ENCODE results near the gene ETFA.

The ETFA gene

DNA sequence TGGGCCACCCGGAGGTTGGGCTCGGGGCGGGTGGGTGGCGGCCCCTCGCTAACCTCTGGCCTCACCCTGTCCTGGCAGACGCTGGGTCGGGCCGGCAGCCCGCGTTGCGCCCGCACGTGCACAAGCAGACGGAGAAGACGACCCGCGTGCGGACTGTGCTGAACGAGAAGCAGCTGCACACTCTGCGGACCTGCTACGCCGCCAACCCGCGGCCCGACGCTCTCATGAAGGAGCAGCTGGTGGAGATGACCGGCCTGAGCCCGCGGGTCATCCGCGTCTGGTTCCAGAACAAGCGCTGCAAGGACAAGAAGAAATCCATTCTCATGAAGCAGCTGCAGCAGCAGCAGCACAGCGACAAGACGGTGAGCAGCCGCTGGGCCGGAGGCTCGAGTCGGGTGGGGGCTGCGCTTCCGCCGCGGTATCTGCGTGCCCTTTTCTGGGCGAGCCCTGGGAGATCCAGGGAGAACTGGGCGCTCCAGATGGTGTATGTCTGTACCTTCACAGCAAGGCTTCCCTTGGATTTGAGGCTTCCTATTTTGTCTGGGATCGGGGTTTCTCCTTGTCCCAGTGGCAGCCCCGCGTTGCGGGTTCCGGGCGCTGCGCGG, 29.0 kb upstream of the ETFA start:
- ATAC-seq: no peak

DNA sequence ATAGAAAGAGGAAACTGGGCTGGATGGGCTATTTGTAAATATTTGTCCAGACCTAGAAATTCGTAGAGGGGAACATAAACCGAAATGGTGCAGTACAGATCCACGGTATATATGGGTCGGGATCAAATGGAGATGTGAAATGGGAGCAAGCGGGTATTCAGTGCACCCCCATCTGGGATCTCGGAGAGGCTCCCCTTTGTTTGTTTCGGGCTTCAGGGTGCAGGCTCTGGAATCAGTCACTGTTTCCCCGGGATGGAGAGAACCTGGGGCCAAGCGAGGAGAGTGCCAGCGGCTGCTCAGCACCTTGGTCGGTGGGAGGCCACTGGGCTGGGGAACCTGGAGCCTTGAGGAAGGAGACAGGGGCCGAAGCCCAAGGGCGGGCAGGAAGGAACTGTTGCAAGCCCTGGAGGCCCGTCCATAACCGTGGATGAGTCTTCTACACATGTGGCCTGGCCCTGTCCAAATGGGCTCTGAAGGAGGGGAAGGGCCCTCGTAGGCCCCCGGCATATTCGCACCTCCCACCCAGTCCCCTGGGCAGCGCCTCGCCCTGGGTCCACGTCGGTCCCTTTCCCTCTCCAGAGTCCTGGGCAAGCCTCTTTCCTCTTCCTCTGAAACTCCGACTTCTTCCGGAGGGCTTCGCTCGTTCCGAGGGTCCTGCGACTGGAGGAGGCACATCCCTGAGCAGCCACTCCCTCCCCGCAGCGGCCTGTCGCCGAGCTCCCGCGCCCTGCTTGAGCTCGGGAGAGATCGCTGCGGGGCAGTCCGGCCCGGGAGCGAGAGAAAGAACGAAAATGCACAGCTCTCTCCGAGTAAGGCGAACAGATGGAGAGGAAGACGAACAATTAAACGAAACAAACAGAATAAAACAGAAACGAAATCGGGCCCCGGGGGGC, 28.3 kb upstream of the ETFA start:
- no peak for ATAC-seq

GRCh38 chr15:76338486-76339304, 27.4 kb upstream of the ETFA start:
- ATAC-seq: no peak

DNA sequence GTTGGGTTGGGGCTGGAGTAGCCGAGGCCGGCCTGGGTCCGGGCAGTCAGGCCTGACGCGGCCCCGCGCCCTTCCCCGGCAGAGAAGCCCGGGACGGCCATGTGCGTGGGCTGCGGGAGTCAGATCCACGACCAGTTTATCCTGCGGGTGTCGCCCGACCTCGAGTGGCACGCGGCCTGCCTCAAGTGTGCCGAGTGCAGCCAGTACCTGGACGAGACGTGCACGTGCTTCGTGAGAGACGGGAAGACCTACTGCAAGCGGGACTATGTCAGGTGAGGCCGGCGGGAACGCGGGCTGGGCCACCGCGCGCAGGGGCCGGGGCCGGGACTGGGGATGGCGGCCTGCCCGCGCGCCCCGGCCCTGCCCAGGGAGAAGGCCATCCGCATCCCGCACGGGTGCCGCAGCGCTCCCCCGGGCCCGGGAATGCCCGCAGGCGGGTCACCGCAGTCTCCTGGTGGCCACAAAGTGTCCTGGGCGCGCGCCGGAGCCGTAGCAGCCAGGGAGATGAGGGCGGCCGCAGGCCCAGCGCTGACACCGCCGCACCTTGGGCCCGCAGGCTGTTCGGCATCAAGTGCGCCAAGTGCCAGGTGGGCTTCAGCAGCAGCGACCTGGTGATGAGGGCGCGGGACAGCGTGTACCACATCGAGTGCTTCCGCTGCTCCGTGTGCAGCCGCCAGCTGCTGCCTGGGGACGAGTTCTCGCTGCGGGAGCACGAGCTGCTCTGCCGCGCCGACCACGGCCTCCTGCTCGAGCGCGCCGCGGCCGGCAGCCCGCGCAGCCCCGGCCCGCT, 26.6 kb upstream of the ETFA start:
- ATAC-seq: no peak

- ATAC-seq: no peak
These were observed 25.9 kb upstream of the ETFA start for GRCh38 chr15:76337059-76337695.

DNA sequence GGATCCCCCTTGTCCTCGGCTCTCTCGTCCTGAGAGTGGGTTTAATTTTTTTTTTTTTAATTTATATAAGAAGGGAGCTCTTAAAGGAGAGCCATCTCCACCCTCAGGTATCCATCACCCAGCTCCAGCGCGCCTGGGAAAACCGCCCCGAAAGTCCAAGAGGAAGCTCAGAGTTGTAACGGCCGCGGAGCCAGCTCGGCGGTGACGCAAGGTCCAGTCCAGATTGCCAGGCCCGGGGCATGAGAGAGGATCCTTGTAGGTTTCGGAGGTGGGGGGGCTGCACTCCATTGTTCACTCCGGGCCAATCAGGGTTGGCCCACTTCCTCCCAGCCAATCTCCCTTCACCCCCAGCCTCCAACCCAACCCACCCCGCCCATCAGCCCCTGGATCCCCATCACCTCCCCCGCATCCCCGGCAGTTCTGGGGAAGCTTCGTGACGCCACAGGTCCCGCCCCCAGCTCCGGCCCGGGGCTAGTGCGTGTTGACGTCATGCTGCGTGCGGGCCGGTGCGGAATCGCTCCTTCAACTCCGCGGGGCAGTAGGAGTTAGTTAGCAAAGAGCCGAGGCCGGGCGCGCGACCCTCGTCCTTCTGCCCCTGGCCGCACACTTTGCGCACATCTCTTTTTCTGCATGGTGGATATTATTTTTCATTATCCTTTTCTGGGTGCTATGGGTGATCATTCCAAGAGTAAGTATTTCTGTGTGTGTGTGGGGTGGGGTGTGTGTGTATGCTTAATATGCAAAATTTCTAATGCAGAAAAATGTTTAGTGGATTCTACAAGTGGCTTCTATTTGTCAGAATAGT, 25.2 kb upstream of the ETFA start, which contains the start of gene ISL2:
Gene ISL2, plus strand, starts transcription at position 520 of the 805 bp plus-strand sequence. Its CDS starts 111 bp downstream, at position 631.
- peak; percentile 44 to 51 for ATAC-seq

GRCh38 chr15:76335307-76336253, 24.3 kb upstream of the ETFA start:
- ATAC-seq: no peak

DNA sequence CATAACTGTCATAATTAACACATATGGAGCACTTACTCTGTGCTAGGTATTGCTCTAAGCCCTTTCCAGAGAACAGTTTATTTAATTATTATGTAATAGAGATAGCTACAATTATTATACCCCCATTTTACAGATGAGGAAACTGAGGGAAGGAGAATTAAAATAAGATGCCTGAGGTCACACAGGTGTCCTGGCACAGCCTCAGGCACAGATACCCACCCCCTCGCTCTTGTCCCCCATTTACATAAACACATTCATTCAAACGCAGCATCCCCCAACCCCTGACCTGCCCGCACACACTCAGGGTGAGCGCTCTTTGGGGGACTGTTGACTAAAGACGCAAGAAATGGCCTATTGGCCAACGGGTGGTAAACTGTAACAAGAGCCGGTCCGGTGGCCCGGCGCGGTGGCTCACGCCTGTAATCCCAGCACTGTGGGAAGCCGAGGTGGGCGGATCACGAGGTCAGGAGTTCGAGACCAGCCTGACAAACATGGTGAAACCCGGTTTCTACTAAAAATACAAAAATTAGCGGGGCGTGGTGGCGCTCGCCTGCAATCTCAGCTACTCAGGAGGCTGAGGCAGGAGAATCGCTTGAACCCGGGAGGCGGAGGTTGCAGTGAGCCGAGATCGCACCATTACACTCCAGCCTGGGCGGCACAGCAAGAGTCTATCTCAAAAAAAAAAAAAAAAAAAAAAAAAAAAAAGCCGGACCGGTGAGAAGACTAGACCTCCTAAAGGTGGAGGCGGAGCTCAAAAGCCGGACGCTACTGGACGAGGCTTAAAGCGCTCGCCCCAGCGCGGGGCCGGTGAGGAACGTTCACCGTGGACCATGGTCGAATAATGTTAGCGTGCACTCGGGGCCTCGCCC, 23.4 kb upstream of the ETFA start:
- ATAC-seq: no peak

GRCh38 chr15:76333720-76334437, 22.6 kb upstream of the ETFA start:
- ATAC-seq: peak in 1 of 2 donors; percentile 6

DNA sequence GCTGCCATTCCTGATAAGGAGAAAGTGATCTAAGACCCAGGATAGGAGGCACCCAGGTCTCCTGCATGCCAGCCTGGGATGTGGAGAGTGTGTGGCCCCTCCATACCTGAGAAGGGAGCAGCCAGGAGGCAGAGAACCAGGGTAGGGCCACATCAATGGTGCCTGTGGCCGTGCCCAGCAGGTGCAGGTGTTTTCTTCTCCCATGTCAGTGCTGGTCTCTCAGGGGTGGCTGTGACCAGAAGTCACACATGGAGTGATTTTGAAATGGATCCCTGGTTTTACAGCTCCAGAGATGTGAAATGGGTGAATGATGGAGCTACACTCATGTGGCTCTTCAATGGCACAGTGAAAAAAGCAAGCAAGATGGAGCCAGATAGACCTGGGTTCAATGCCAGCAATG, 22.0 kb upstream of the ETFA start:
- ATAC-seq: no peak

- no peak for ATAC-seq
These were observed 21.5 kb upstream of the ETFA start for GRCh38 chr15:76332796-76333195.

DNA sequence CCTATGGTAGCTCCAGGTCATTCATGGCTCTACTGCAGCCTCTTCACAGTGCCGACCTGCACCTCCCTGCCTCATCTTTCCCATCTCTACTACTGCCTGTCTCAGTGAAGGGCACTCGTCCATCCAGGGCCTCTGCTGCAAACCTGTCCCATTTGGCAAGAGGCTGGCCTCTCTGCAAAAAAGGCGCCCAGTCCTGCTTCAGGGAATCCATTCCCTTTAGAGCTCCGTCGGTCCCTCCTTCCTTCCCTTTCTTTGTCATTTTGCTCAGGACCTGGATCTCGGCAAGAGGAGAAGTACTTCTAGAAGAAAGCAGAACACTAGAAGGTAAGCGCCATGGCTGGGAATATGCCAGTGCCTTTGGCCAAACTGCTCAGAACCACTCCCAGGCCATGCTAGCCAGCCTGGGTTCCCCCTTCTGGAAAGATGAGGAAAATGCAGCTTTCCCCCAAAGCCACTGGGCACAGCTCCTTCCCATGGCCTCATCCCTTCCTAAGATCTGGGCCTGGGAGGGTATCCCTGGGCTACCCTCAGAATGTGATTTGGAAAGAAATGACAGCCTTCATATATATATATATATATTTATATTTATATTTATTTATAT, 18.9 kb upstream of the ETFA start:
- ATAC-seq: no peak

GRCh38 chr15:76328958-76329357, 17.7 kb upstream of the ETFA start:
- ATAC-seq: no peak

GRCh38 chr15:76328106-76328696, 16.9 kb upstream of the ETFA start:
- no peak for ATAC-seq

DNA sequence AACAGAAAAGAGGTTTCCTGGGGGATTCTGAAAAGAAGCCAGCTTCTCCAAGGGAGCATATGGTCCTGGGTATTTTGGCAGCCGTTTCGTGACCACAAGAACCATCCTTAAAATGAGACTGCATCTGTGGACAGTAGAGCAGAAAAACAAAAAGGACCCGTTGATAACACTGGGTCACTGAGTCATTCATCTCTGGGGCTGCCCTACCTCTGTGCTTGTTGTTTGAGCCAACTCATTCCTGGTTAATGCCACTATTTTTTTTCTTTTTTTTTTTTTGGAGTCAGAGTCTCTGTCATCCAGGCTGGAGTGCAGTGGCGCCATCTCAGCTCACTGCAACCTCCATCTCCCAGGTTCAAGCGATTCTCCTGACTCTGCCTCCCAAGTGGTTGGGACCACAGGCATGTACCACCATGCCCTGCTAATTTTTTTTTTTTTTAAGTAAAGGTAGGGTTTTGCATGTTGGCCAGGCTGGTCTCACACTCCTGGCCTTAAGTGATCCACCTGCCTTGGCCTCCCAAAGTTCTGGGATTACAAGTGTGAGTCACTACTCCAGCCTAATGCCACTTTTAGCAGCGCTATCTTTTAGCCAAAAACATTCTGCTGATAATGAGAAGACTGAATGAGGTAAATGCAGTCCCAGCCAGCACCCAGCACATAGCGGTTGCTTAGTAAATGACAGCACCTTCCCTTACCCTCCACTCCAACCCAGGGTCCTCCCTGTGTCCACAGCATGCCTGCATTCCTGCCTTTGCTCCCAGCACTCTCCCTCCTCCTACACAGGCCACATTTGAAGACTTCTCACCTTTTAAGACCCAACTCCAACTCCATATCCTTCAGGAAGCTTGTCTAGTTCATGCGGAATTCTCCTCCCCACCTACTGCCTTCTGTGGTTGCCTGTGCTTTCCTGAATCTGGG, 16.2 kb upstream of the ETFA start:
- no peak for ATAC-seq

DNA sequence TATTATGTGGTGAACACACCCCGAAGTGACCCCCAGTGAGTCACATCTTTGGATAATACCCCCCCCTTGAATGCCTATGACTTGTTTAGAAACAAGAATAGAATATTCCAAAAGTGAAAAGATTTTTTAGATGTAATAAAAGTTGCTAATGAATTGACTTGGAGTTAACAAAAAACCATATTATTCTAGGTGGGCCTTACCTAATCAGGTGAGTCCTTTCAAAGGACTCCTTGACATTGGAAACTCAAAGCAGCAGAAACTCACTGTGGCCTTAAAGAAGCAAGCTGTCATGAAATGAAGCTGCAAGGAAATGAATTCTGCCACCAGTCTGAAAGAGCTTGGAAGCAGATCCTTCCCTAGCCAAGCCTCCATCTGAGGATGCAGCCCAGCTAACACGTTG, 14.4 kb upstream of the ETFA start:
- no peak for ATAC-seq

Data from activated CD4-positive, CD25-positive, alpha-beta regulatory T cell treated with anti-CD3 and anti-CD28 coated beads, Interleukin-2, amount 50 U/mL, for 24 hours (primary cell).